Measurements from ENCODE around the gene KIAA0825.
"Not testable (repeated sequence)": the region's sequence is repeated elsewhere in the genome, so short reads cannot be mapped to it uniquely, and the experiment has no call there.

KIAA0825 gene

DNA sequence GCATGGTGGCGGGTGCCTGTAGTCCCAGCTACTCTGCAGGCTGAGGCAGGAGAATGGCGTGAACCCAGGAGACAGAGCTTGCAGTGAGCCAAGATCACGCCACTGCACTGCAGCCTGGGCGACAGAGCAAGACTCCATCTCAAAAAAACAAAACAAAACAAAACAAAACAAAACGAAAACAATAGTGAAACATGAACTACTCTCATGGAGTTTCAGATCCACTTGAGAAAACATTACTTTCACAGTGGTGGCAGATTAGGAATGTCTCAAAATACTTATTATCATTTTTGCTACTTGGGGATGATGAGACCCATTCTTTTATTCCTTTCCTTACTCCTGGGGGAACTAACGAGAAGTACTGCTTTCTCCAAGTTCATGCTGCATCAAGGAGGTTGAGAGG lies 448.2 kb downstream of the KIAA0825 start:
- not testable (repeated sequence) for DNase-seq

DNA sequence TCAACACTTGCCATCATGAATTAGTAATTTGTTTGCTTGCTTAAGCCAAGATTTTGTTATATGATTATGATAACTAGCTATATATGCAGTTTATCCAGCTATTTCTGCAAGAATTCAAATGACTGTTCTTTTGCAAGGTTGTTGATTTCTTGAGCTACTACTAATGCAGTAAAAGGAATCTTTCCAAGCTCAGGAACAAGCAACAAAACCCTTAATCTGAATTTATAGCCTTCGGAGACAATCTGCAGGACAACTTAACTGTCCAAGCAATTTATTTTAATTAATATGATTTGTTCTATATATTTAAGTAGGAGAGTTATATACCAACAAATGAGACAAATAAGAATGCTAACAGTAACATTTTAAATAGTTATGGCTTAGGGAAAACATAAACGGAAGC lies 450.3 kb downstream of the KIAA0825 start:
- no peak for DNase-seq

DNA sequence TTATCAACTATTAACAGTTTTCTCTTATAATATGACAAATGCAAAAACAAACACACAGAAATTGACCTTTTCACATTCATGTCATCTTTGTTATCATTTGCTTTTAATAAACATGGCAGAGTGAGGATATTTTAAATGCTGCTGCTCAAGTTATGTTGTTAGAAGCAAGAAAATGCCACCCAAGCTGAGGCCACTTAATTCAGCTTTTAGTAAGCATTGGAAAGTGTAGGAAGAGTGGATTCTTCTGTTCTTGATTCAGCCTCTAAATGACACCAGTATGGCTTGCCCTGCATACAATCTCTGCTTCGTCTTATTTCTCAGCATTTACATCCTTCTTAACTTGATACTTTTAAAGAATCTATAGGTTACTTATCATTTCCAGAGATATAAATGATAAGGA lies 456.6 kb downstream of the KIAA0825 start:
- DNase-seq = no peak

DNA sequence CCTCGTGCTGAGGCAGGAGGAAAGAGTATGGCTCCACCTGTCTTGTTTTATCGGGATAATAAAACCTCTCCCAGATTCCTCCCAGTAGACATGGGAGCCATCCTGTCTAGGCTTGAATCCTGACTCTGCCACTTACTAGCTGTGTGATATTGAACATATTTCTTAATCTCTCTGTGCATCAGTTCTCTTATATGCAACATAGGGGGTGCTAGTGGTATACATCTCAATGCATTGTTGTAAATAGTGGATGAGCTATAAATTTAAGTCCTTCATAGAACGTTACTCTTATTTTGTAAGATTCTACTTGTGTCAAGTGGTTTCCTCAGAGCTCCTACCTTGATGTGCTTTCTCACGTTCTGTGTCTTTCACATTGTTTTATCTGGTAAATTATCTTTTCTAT lies 459.3 kb downstream of the KIAA0825 start:
- DNase-seq = no peak

DNA sequence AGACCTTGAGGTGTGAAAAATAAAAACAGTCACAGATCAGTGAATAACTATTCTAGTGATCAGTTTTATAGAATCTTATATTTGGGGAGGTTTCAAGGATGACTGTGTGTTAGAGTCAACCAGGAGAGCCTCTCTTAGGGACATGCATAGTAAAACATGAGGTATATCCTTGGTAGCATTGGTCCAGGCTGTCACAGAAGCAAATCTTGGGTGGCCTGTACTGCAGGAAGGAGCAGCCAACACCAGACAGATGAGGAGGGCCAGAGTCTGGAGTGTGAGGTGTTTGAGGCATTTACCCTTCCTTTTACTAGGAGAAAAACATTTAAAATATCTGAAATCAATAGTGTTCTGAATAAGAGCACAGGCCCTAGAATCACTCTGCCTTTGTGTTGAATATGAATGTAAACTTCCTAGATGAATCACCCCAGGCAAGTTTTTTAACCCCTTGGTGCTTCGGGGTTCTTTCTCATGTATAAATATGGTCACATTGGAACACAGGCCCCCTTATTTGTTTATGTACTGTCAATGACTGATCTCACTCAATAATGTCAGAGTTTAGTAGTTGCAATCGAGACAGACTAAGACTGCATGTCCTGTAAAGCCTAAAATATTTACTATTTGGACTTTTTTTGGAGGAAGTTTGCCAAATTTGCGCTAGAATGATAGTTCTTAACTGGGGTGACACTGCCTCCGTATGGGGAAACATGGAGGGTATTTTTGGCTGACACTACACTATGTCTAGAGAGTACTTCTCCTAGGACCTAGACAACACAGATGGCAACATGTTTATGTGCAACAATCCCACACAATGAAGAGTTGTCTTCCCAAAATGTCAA lies 460.5 kb downstream of the KIAA0825 start:
- DNase-seq = no peak

DNA sequence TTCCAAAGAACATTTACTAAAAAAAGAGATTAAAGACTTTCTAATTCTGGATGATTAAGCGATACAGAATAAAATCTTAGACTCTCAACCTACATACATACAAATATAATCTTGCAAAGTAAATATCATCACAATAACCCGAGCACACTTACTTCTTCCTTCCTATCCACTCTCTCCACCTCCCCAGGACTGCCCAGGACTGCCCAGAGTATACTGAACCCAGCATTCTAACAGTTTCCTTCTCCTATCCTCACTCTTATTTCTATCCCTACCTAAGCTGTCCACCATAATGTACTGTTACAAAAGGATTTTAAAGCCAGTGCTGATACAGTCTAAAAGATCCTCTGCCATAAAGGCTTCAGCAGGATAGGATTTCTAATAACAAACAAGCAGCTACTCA lies 463.7 kb downstream of the KIAA0825 start:
- no peak for DNase-seq

DNA sequence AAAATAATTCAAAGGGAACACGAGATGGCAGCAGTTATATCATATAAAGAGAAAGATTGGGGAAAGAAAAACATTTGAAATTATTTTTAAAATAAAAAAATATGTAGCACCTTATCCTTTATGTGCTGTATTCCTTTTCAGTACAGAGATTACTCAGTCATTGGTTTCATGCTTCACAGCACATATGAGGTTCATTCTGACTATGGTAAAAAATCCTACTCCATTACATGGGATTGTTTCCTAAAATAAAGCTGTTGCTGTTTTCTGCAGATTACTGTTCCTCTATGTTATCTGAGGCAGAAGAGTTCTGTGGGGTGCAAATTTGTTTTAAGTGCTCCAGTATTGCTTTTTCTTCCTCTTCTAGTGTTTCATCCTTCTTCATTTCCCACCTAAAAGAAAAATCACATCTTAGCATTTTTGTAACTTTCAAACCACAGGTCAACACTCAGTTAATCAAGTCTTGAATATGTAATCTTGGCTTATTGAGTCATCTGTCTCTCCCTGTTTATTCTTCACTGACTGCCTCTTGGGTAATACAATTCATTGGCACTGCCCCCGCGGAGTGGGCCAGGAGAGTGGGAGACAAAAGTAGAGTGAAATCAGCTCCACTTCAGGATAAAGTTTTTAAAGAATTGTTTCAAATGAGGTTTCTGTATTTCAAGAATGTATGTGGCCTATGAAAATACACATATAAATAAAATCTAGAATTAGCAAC lies 464.5 kb downstream of the KIAA0825 start:
- no peak for DNase-seq

DNA sequence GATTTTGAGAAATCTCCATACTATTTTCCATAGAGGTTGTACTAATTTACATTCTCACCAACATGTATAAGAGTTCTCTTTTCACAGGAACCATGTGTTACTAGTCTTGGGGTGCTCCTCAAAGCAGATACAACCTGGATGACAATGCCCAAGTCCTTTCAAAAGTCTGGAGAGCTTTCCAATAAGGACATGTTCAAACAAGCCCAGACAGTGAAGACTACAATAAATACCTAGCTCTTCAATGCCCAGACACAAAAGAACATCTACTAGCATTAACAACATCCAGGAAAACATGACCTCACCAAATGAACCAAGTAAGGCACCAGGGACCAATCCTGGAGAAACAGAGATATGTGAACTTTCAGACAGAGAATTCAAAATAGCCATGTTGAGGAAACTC lies 474.8 kb downstream of the KIAA0825 start:
- not testable (repeated sequence) for DNase-seq

DNA sequence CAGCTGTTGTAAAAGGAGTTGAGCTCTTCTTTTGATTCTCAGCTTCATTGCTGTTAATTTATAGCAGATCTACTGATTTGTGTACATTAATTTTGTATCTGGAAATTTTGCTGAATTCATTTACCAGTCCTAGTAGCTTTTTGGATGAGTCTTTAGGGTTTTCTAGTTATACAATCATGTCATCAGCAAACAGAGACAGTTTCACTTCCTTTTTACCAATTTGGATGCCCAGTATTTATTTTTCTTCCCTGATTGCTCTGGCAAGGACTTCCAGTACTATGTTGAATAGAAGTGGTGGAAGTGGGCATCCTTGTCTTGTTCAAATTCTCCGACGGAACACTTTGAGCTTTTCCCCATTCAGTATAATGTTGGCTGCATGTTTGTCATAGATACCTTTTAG lies 478.1 kb downstream of the KIAA0825 start:
- DNase-seq = no peak

DNA sequence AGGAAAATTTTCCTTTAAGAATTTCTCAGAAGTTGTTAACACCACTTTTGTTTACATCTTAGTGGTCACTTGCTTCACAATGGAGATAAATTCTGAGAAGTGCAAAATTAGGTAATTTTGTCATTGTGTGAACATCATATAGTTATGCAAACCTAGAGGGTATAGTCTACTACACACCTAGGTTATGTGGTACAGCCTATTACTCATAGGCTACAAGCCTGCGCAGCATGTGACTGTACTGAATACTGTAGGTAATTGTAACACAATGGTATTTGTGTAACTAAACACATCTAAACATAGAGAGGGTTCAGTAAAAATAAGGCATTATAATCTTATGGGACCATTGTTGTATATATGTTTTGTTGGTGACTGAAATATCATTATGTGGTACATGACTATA lies 488.3 kb downstream of the KIAA0825 start:
- DNase-seq = no peak

DNA sequence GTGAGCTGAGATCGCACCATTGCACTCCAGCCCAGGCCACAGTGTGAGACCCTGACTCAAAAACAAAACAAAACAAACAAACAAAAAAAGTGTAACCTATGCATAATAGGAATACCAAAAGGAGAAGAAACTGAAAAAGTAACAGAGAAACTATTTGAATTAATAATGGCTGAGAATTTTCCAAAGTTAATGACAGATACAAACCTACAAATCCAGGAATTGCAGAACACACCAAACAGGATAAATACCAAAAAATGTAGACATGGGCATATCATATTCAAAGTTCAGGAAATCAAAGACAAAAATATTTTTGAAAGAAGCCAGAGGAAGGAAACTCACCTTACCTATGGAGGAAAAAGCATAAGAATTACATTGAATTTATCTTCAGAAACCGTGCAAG lies 493.3 kb downstream of the KIAA0825 start:
- DNase-seq = no peak

DNA sequence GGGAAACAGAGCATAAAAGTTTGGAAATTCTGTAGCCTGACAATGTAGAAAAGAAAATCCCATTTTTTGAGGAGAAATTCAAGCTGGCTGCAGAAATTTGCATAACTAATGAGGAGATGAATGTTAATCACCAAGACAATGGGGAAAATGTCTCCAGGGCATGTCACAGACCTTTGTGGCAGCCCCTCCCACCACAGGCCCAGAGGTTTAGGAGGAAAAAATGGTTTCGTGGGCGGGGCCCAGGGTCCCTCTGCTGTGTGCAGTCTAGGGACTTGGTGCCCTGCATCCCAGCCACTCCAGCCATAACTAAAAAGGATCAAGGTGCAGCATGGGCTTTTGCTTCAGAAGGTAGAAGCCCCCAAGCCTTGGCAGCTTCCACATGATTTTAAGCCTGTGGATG lies 502.1 kb downstream of the KIAA0825 start:
- not testable (repeated sequence) for DNase-seq

DNA sequence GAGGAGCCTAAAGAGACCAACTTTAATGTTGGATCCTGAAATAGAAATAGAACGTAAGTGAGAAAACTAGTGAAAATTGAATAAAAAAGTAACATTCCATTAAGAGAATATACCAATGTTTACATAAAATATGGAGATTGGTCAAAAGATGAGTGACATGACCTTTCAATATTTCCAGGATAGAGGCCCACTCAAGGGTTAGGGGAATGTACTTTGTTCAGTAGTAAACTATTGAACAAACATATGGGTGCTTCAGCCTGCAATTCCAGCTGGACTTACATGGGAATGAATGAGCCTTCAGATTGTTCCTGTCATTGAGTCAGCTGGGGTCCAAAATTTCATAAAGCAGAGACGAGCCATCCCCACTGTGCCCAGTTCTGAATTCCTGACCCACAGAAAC lies 505.3 kb downstream of the KIAA0825 start:
- DNase-seq = no peak

DNA sequence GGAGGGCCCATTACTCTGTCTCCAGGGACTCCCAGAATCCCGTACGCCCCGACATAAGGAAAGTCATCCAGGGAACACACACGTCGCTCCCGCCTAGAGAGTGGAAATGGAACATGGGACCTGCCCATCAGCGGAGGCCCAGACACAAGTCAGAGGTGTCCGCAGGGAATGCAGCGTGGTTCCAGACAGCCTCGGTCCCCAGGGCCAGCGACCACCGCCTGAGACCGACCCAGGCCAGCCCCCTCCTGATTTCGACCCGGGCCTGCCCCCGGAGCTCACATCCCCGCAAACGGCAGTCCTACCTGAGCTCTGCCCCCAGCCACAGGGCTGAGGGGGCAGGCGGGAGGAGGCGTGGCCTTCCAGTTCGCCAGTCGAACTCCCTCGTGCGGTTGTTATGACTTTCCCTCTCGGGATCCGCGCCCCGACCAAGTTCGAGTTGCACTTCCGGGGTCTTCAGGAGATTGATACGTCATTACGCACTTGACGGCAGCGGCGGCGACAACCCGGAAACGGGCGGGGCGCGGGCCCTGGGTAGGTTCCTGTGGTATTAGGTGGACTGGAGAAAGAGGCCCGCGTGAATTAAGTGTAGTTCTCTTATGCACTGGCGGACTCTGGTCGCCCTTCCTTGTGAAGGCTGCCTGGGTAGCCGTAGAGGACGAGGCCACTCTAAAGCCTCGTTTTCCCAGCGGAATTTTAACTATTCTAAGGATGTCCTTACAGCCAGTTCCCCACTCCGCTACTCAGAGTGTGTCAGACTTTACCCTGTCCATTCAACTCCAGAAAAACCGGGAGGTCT lies 507.0 kb downstream of the KIAA0825 start:
- DNase-seq = peak; percentile 96

DNA sequence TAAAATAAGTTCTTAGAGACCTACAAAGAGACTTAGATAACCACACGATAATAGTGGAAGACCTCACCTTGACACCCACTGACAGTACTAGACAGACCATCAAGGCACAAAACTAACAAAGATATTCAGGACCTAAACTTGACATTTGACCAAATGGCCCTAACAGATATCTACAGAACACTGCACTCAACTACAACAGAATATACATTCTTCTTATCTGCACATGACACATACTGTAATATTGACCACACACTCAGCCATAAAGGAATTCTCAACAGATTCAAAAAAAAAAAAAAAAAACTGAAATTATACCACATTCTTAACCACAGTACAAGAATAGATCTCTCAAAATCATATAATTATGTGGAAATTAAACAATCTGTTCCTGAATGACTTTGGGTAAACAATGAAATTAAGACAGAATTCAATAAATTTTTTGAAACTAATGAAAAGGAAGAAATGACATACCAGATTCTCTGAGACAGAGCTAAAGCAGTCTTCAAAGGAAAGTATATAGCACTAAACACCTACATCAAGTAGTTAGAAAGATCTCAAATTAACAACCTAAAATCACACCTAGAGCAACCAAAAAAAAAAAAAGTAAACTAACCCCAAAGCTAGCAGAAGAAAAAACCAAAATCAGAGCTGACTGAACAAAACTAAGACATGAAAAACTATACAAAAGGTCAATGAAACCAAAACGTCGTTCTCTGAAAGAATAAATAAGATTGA lies 514.7 kb downstream of the KIAA0825 start:
- no peak for DNase-seq

All from COR-L47 (cell line).